ENCODE measurements around the gene TSPAN9. TPM values are rescaled to one million over a fixed set of nuclear protein-coding genes. Genes with fewer than 3 reads are reported as not detected.

TSPAN9 gene
- total and polyA plus RNA-seq, 2 of the 4 experiments (the other 2 are of a cell fraction), result 17.7 to 39.1 TPM

- no peak for TF ChIP-seq NFE2L2 (IDR thresholded peaks at IDR 0.05; ENCODE audit: low read depth, low read length)
Measured at GRCh38 chr12:3113671-3114325, 36.6 kb downstream of the TSPAN9 start (continued).

DNA sequence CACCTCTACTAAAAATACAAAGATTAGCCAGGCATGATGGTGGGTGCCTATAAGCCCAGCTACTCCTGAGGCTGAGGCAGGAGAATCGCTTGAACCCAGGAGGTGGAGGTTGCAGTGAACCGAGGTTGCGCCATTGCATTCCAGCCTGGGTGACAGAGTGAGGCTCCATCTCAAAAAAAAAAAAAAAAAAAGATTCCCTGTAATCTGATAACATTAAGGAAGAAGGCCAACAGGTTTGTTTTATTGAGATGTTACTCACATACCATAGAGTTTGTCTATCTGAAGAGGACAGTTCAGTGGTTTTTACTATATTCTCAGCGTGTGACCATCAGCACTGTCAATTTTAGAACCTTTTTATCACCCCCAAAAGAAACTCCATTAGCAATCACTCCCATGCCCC lies 37.5 kb downstream of the TSPAN9 start:
- intact Hi-C loops (cut with micrococcal nuclease) (loop anchor here (5.0 kb wide), 1 partner anchor 37 kb away; the partner anchor contains the start of gene TSPAN9), in situ Hi-C loops (cut with MboI; ENCODE audit: low sequenced_read_pairs) (no loop called here), dilution Hi-C loops (cut with HindIII; ENCODE audit: low sequenced_read_pairs, unreplicated experiment) (no loop called here)
- peaks cover 29% of the 10 kb centered on the region for H3K4me1 ChIP-seq (ENCODE audit: control insufficient read depth, insufficient read depth, low read length)
- H3K27me3 ChIP-seq (ENCODE audit: control insufficient read depth, insufficient read depth, low read length), result no peaks in the 10 kb centered on the region
- no peak overlapping the region for H3K4me3 ChIP-seq (ENCODE audit: insufficient read depth, low read depth, low read length)
- 0 out of 2 replicates have a peak, but pooled peaks cover 2% of the 10 kb centered on the region for H3K36me3 ChIP-seq (ENCODE audit: control insufficient read depth, insufficient read depth, low read length)
- DNase-seq (no peak), ATAC-seq (ENCODE audit: low read depth) (no peak)
- no peak overlapping the region for H2BK20ac ChIP-seq (ENCODE audit: low read depth, low read length)
- no peak overlapping the region; the same call in 1 of the 2 replicates for H3K23ac ChIP-seq (ENCODE audit: low read depth, low read length)
- no peak overlapping the region for H3K56ac ChIP-seq (ENCODE audit: extremely low read depth, insufficient read depth, low read length)
- peaks cover 5 to 43% of the 10 kb centered on the region in 2 experiments; a peak in 3 of 4 replicates for H3K79me1 ChIP-seq (ENCODE audit: low read depth in 1 of 2, low read length in 2 of 2)
- H3K18ac ChIP-seq (ENCODE audit: low read depth, low read length), result no peak overlapping the region
- WGBS, 2 experiments (ENCODE audit: extremely low coverage in 2 of 2, insufficient read length in 1 of 2), result no CpG with 5 or more reads among the region's 4 CpGs
- H2BK15ac ChIP-seq (ENCODE audit: low read depth, low read length), result no peak overlapping the region
- no peak overlapping the region for H4K8ac ChIP-seq (ENCODE audit: low read depth in 2 of 2, low read length in 2 of 2)
- no peak overlapping the region for H4K5ac ChIP-seq (ENCODE audit: low read depth, low read length)
- H3K27ac ChIP-seq (ENCODE audit: insufficient read depth, low read length), result no peak overlapping the region
- TF ChIP-seq MXI1 (IDR thresholded peaks at IDR 0.05; ENCODE audit: borderline replicate concordance, low read depth, low read length), result no peak
- peak; percentile 44 for TF ChIP-seq CEBPB (IDR thresholded peaks at IDR 0.05; ENCODE audit: low read depth, low read length)
- no peak overlapping the region for H3K4ac ChIP-seq (ENCODE audit: low read depth, low read length)
- H2AK5ac ChIP-seq (ENCODE audit: low read depth, low read length), result no peak overlapping the region
- H3K14ac ChIP-seq (replicated peaks; ENCODE audit: low read depth, low read length), result no peak overlapping the region
- no peaks in the 10 kb centered on the region for H3K9me3 ChIP-seq (ENCODE audit: control insufficient read depth, insufficient read depth, low read length)
- H2AK9ac ChIP-seq (replicated peaks; ENCODE audit: low read depth, low read length, poor library complexity), result no peak overlapping the region
- no peak overlapping the region for H2BK120ac ChIP-seq (ENCODE audit: low read depth, low read length)
- peaks cover 15% of the 10 kb centered on the region for H3K9me1 ChIP-seq (ENCODE audit: insufficient read depth, low read length)
- no peak overlapping the region for H4K91ac ChIP-seq (ENCODE audit: insufficient read depth, low read depth, low read length)
- no peak overlapping the region for H3K4me2 ChIP-seq (ENCODE audit: low read depth, low read length)
- ChIA-PET CTCF (no interaction called here), POLR2A (ENCODE audit: unreplicated experiment) (no interaction called here)
- no peak overlapping the region for H3K9ac ChIP-seq (ENCODE audit: low read depth, low read length)
- no TSS peak for BruUV-seq (replicated peaks)
- no peak overlapping the region for H2AFZ ChIP-seq (replicated peaks; ENCODE audit: low read length, poor library complexity)
- H2BK5ac ChIP-seq (ENCODE audit: low read depth, low read length, poor library complexity, severe bottlenecking), result peak overlapping the region; percentile 35
- peaks cover 11% of the 10 kb centered on the region; the same call in 1 of the 2 replicates for H4K20me1 ChIP-seq (ENCODE audit: insufficient read depth, low read length)
